SU-DHL-6 (cell line): Measurements from ENCODE around the gene TMEM134.
A peak's percentile ranks its signal among the peaks of the same experiment; 100 is the strongest.

Experiments
- H2AFZ ChIP-seq: fragments of 200-600 bp; sonication (generic); 2 replicates; pipeline ENCODE4 v1.6.1; 2014; ENCODE audit warnings: low read depth, mild to moderate bottlenecking, moderate library complexity, mixed read lengths, antibody characterized with exemption, low read length; ENCODE audit not compliant: severe bottlenecking
- H3F3A ChIP-seq: fragments of 200-600 bp; shearing (Covaris generic); 2 replicates; pipeline ENCODE4 v1.6.0; 2016; ENCODE audit warnings: antibody characterized with exemption, mild to moderate bottlenecking; ENCODE audit not compliant: insufficient read depth
- H3K27ac ChIP-seq: fragments of 200-600 bp; sonication (generic); 2 replicates; pipeline ENCODE4 v1.5.1; 2016; ENCODE audit warnings: low read depth, mild to moderate bottlenecking, low read length, moderate library complexity, mixed read lengths
- H3K27me3 ChIP-seq: fragments of 200-600 bp; sonication (generic), shearing (Covaris generic); 2 replicates; pipeline ENCODE4 v1.6.0; 2014; ENCODE audit warnings: mild to moderate bottlenecking, low read length
- H3K36me3 ChIP-seq: fragments of 200-600 bp; sonication (generic); 2 replicates; pipeline ENCODE4 v1.6.1; 2014; ENCODE audit warnings: mild to moderate bottlenecking, low read length, mixed read lengths
- H3K4me2 ChIP-seq: fragments of 300-600, 200-600 bp; shearing (Covaris generic), sonication (generic); 2 replicates; pipeline ENCODE4 v1.6.0; 2014; ENCODE audit warnings: low read length, low read depth, mild to moderate bottlenecking; ENCODE audit not compliant: poor library complexity, severe bottlenecking
- H3K4me3 ChIP-seq: fragments of 200-600 bp; sonication (generic); 2 replicates; pipeline ENCODE4 v1.5.1; 2014; ENCODE audit warnings: antibody characterized with exemption, low read length, mild to moderate bottlenecking, mixed read lengths; ENCODE audit not compliant: insufficient read depth, poor library complexity, severe bottlenecking
- H3K79me2 ChIP-seq: fragments of 200-600 bp; sonication (generic); 2 replicates; pipeline ENCODE4 v1.6.1; 2014; ENCODE audit warnings: mild to moderate bottlenecking, low read length, moderate library complexity; ENCODE audit not compliant: insufficient read depth
- H3K9ac ChIP-seq: fragments of 200-600 bp; sonication (generic); 2 replicates; pipeline ENCODE4 v1.7.0; 2014; ENCODE audit warnings: mild to moderate bottlenecking, low read length
- H3K9me2 ChIP-seq: fragments of 200-600 bp; sonication (generic); replicated peaks from 2 replicates; pipeline ENCODE4 v1.6.1; 2014; ENCODE audit warnings: low read length; ENCODE audit not compliant: insufficient read depth
- H3K9me3 ChIP-seq: fragments of 200-600 bp; sonication (generic); 2 replicates; pipeline ENCODE4 v1.6.1; 2014; ENCODE audit warnings: low read length, mixed read lengths; ENCODE audit not compliant: insufficient read depth
- H4K20me1 ChIP-seq: fragments of 200-600 bp; sonication (generic); 2 replicates; pipeline ENCODE4 v1.6.1; 2014; ENCODE audit warnings: low read depth, mild to moderate bottlenecking, antibody characterized with exemption, low read length, moderate library complexity, mixed read lengths
- CTCF ChIP-seq: fragments of 200-600 bp; sonication (generic); IDR thresholded peaks from one replicate; pipeline ENCODE4 v1.5.1; 2017; ENCODE audit warnings: antibody characterized with exemption, mild to moderate bottlenecking, low read length, moderate library complexity; ENCODE audit not compliant: insufficient read depth, poor library complexity, severe bottlenecking
- EZH2phosphoT487 ChIP-seq: fragments of 200-600 bp; sonication (generic), shearing (Covaris generic); conservative IDR thresholded peaks from 2 replicates; pipeline ENCODE4 v1.6.1; 2018; ENCODE audit warnings: mild to moderate bottlenecking, antibody characterized with exemption, low read length, moderate library complexity, mixed read lengths

Gene TMEM134

DNA sequence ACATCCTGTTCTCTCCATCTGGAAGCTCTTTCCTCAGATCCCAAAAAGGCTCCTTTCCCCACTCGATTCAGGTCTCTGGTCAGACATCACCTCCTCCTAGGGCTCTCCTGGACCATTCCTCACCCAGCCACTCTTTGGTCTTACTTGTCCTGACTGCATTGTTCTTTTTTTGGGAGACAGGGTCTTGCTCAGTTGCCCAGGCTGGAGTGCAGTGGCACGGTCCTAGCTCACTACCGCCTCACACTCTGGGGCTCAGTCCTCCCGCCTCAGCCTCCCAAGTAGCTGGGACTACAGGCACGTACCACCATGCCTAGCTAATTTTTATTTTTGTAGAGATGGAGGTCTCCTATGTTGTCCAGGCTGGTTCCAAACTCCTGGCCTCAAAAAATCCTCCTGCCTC, 23.5 kb downstream of the TMEM134 start:
- Histone ChIP-seq H4K20me1 (no peaks in the 10 kb centered on the region), H2AFZ (no peak overlapping the region), H3K27ac (peak overlapping the region; percentile 100), H3K79me2 (no peaks in the 10 kb centered on the region), H3K36me3 (no peaks in the 10 kb centered on the region), H3K9me3 (no peaks in the 10 kb centered on the region), H3K4me2 (peak overlapping the region; percentile 73), H3K9me2 (no peaks in the 10 kb centered on the region), H3K4me3 (no peak overlapping the region), H3F3A (peaks cover 55% of the 10 kb centered on the region), H3K27me3 (no peaks in the 10 kb centered on the region), H3K9ac (peak overlapping the region; percentile 63)
- TF ChIP-seq EZH2phosphoT487: no peak
- TF ChIP-seq CTCF: no peak

- Histone ChIP-seq H3K79me2 (peaks cover 17% of the 10 kb centered on the region; the same call in 1 of the 2 replicates), H3K9ac (peak overlapping the region; percentile 63), H3K4me2 (peak overlapping the region; percentile 73), H2AFZ (no peak overlapping the region), H3K27me3 (no peaks in the 10 kb centered on the region), H3K27ac (peak overlapping the region; percentile 100), H4K20me1 (no peaks in the 10 kb centered on the region), H3K36me3 (no peaks in the 10 kb centered on the region), H3K9me2 (no peaks in the 10 kb centered on the region), H3K9me3 (no peaks in the 10 kb centered on the region), H3F3A (peaks cover 74% of the 10 kb centered on the region), H3K4me3 (peak overlapping the region; percentile 46)
- TF ChIP-seq CTCF: no peak
- no peak for TF ChIP-seq EZH2phosphoT487
These were observed 26.3 kb downstream of the TMEM134 start for GRCh38 chr11:67442504-67443404.

DNA sequence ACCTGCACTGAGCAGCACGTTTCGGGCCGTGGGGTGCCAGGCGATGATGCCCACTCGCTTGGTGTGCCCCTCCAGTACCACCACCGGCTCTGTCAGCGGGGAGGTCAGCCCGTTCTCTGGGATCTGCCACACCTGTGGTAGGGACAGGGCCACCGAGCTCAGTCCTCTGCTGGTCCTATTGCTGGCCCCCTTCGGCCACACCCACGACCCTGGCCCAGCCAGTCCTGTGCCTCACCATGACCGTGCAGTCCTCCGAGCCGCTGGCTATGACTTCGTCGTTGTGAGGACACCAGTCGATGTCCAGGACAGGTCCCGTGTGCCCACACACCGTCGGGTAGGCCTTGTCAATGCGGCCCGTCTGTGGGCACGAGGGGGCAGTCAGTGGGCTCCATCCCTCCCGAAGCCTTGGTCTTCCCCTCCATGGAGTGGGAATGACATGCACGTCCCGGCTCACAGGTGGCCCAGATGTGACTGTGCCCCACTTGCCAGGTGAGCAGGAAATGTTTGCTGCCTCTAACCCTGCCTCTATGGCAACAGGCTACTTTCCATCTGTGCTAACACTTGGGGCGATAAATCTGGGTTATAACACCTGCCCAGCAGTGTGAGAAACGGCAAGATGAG, 27.2 kb downstream of the TMEM134 start:
- peak overlapping the region; percentile 73 for H3K4me2 ChIP-seq
- H3K4me3 ChIP-seq: no peak overlapping the region
- peak overlapping the region; percentile 100 for H3K27ac ChIP-seq

More for the DNA sequence above, 27.2 kb downstream of the TMEM134 start:
- TF ChIP-seq CTCF: no peak
- no peak for TF ChIP-seq EZH2phosphoT487
- H2AFZ ChIP-seq: no peak overlapping the region
- no peaks in the 10 kb centered on the region for H3K9me2 ChIP-seq
- no peaks in the 10 kb centered on the region for H3K27me3 ChIP-seq
- no peak overlapping the region for H3K9ac ChIP-seq
- H3K79me2 ChIP-seq: peaks cover 18% of the 10 kb centered on the region; the same call in 1 of the 2 replicates
- no peaks in the 10 kb centered on the region for H3K9me3 ChIP-seq
- H3F3A ChIP-seq: peaks cover 80% of the 10 kb centered on the region
- H4K20me1 ChIP-seq: no peaks in the 10 kb centered on the region
- H3K36me3 ChIP-seq: no peaks in the 10 kb centered on the region
